Mucosa of descending colon (tissue), 3 donors: ENCODE measurements around the gene SORCS2. TPM values are rescaled to one million over a fixed set of nuclear protein-coding genes. Genes with fewer than 3 reads are reported as not detected.

Experiments used
- ATAC-seq: fragments of 200-7000 bp; cut with Tn5 transposase; one replicate; pipeline ENCODE4 v1.9.1; 2020; ENCODE audit warnings: mild to moderate bottlenecking, moderate library complexity
- DNase-seq, 3 donors: peaks; one replicate each; pipeline ENCODE4 v3.0.0-alpha.2; 2020
- H3K36me3 ChIP-seq: fragments of 200-600 bp; one replicate; pipeline ENCODE4 v1.8.0; 2021; ENCODE audit warnings: low read depth, mild to moderate bottlenecking
- H3K4me1 ChIP-seq: fragments of 200-600 bp; one replicate; pipeline ENCODE4 v1.8.0; 2021; ENCODE audit warnings: low read depth, mild to moderate bottlenecking
- H3K4me3 ChIP-seq: fragments of 200-600 bp; one replicate; pipeline ENCODE4 v1.8.0; 2021; ENCODE audit warnings: mild to moderate bottlenecking
- H3K9me3 ChIP-seq: fragments of 200-600 bp; one replicate; pipeline ENCODE4 v1.8.0; 2021; ENCODE audit warnings: mild to moderate bottlenecking
- CTCF ChIP-seq: fragments of 200-600 bp; IDR thresholded peaks from one replicate; pipeline ENCODE4 v1.8.0; 2022; ENCODE audit warnings: antibody characterized with exemption, mild to moderate bottlenecking
- intact Hi-C, 2 donors: fragments of 100-400 bp; cut with DNase I in 1 of 2; cut with micrococcal nuclease in 1 of 2; formaldehyde crosslinking; loops; one replicate each; pipeline versions ENCODE4 v1.11.0 to v1.11.1; 2022; cut with DNase I, micrococcal nuclease
- total RNA-seq, 3 donors: library from RNA; stranded (reverse); fragmentation: NEBNext Ultra II Directional in 2 of 3; extraction: Animal tissue kit (Norgen Biotek cat#: 25700) in 2 of 3; gene quantifications; one replicate each; pipeline versions ENCODE4 v1.2.1 to v1.2.4, GENCODE V29; 2021 to 2023
- donor health status: DM: no; HTN: no; CAD: no; lungs with moderate emphysema.
- donor health status: DM: no; HTN: no; CAD: no.
- donor health status: DM: no; HTN: yes; CAD: no.

Gene SORCS2
- total RNA-seq, 3 donors from 2014 or later: 0.20 to 3.1 (median 1.5) TPM

DNA sequence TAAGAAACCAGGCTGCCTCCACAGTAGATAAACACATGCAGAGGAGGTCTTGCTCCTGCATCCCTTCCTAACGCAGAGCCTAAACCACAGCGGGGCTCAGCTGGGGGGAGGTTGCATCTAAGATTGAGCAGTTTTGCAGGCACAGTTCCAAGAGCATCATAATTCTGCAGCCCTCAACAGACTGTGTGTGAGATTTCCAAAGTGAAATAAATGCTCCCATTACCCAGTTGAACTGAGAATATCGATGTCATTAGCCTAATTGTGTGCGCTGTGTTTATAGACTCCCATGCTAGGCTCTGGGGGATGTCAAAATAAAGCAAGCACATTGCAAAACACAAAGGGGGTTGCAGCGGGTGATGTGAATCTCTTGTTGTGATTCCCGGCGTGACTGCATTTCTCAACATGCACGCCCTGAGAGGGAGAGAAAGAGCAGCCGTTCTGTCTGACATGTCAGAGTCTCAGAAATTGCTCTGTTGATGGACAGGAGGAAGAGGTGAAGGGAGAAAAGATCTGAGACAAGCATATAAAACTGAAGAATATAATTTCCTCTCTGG is 392.3 kb downstream of the SORCS2 start:
- intact Hi-C loops: no loop called here
- Histone ChIP-seq H3K4me1 (no peaks in the 10 kb centered on the region), H3K9me3 (no peaks in the 10 kb centered on the region), H3K4me3 (no peak overlapping the region), H3K36me3 (no peaks in the 10 kb centered on the region)
- DNase-seq (no peak), ATAC-seq (no peak)
- TF ChIP-seq CTCF: no peak

GRCh38 chr4:7585768-7586167 is 393.4 kb downstream of the SORCS2 start:
- Histone ChIP-seq H3K4me3 (no peak overlapping the region), H3K9me3 (no peaks in the 10 kb centered on the region), H3K36me3 (no peaks in the 10 kb centered on the region), H3K4me1 (no peaks in the 10 kb centered on the region)
- no peak for TF ChIP-seq CTCF
- ATAC-seq (no peak), DNase-seq (no peak)
- intact Hi-C loops: no loop called here

- no peak for TF ChIP-seq CTCF
- DNase-seq (no peak), ATAC-seq (no peak)
- H3K4me1 ChIP-seq: no peaks in the 10 kb centered on the region
- no peak overlapping the region for H3K4me3 ChIP-seq
- intact Hi-C loops: no loop called here
- no peaks in the 10 kb centered on the region for H3K36me3 ChIP-seq
- H3K9me3 ChIP-seq: no peaks in the 10 kb centered on the region
Measured at GRCh38 chr4:7587433-7588405, 395.4 kb downstream of the SORCS2 start.

DNA sequence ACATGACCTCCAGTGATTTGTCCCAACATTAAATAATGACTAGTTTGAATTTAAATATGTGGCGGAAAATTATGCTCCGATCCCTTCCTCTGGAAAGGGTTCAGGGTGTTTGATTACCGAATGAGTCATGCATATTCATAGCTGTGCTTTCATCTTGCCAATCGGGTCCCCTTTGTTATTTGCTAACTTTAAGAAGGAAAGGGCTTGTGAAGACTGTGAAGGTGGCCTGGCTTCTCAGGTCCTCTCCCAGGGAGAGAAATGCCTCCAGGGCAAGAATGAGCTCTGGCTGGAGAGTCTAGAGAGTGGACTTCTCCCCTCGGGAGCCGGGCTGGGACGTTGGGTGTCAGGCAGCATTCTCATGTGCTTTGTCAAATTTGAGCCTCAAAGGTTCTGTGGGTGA is 397.9 kb downstream of the SORCS2 start:
- DNase-seq (no peak), ATAC-seq (no peak)
- TF ChIP-seq CTCF: no peak
- no peak overlapping the region for H3K4me3 ChIP-seq
- no peaks in the 10 kb centered on the region for H3K4me1 ChIP-seq
- intact Hi-C loops: no loop called here
- H3K9me3 ChIP-seq: no peaks in the 10 kb centered on the region
- no peaks in the 10 kb centered on the region for H3K36me3 ChIP-seq

GRCh38 chr4:7590899-7591298 is 398.6 kb downstream of the SORCS2 start:
- intact Hi-C loops: no loop called here
- H3K4me3 ChIP-seq: no peak overlapping the region
- H3K4me1 ChIP-seq: no peaks in the 10 kb centered on the region
- H3K9me3 ChIP-seq: no peaks in the 10 kb centered on the region
- no peak for TF ChIP-seq CTCF
- ATAC-seq: no peak
- no peaks in the 10 kb centered on the region for H3K36me3 ChIP-seq
- DNase-seq: no peak
